H1 (cell line): Measurements from ENCODE around the gene UVRAG. TPM values are rescaled to one million over a fixed set of nuclear protein-coding genes. Genes with fewer than 3 reads are reported as not detected.

Experiments
- CTCF ChIA-PET: fragments of 300-600 bp; sonication (Branson Sonifier 250); formaldehyde crosslinking; loops from one replicate; lab custom pipeline; 2021; ENCODE audit not compliant: partially characterized antibody; lab: Charles Lee
- POLR2A ChIA-PET: fragments of 300-600 bp; sonication (Branson Sonifier 250); formaldehyde crosslinking; loops from one replicate; lab custom pipeline; 2021; ENCODE audit warnings: inconsistent platforms; ENCODE audit not compliant: partially characterized antibody; lab: Charles Lee
- DNase-seq, 2 experiments: peaks; one replicate each; pipeline versions ENCODE4 v3.0.0 to v3.0.0-alpha.2; 2010 to 2022; ENCODE audit warnings: low spot score in 2 of 2, low read depth in 1 of 2, mixed read lengths in 1 of 2
- FAIRE-seq: peaks from 2 replicates; lab custom pipeline; 2011; peaks lifted over from hg19 to GRCh38; lab: Jason Lieb, UNC
- H2AFZ ChIP-seq: 2 replicates; pipeline ENCODE4 v1.8.1; 2012; ENCODE audit warnings: low read length, inconsistent platforms
- H2AK5ac ChIP-seq: 2 replicates; pipeline ENCODE4 v1.6.1; 2013; ENCODE audit warnings: low read depth, low read length
- H2BK120ac ChIP-seq: replicated peaks from 2 replicates; pipeline ENCODE3; 2013; ENCODE audit warnings: low read depth, low read length, inconsistent platforms
- H2BK12ac ChIP-seq: 2 replicates; pipeline ENCODE4 v1.6.1; 2013; ENCODE audit warnings: low read depth, low read length
- H2BK15ac ChIP-seq: 2 replicates; pipeline ENCODE4 v1.6.1; 2013; ENCODE audit warnings: low read length
- H2BK20ac ChIP-seq: 2 replicates; pipeline ENCODE4 v1.6.1; 2013; ENCODE audit warnings: low read length
- H2BK5ac ChIP-seq: 2 replicates; pipeline ENCODE4 v1.6.1; 2013; ENCODE audit warnings: low read depth, low read length
- H3K14ac ChIP-seq: 2 replicates; pipeline ENCODE4 v1.6.1; 2013; ENCODE audit warnings: inconsistent platforms; ENCODE audit not compliant: insufficient read length
- H3K18ac ChIP-seq: 2 replicates; pipeline ENCODE4 v1.6.1; 2013; ENCODE audit warnings: low read length; ENCODE audit errors: extremely low read depth
- H3K23ac ChIP-seq: 2 replicates; pipeline ENCODE4 v1.6.1; 2013; ENCODE audit warnings: inconsistent platforms; ENCODE audit not compliant: insufficient read length
- H3K23me2 ChIP-seq: 2 replicates; pipeline ENCODE4 v1.6.1; 2013; ENCODE audit warnings: low read depth, low read length
- H3K27ac ChIP-seq: 2 replicates; pipeline ENCODE4 v1.6.1; 2011; ENCODE audit warnings: low read depth, low read length, inconsistent platforms
- H3K27me3 ChIP-seq, 4 experiments: replicated peaks in 1 of 4; 1 replicate in 1 of 4; 2 replicates in 3 of 4; pipeline versions ENCODE4 v1.6.1 to v1.8.1; 2011 to 2013; ENCODE audit warnings: low read length in 3 of 4, mild to moderate bottlenecking in 3 of 4, inconsistent platforms in 2 of 4, mixed read lengths in 2 of 4, moderate library complexity in 1 of 4; ENCODE audit not compliant: control insufficient read depth in 3 of 4, insufficient read depth in 3 of 4; ENCODE audit errors: extremely low read depth in 1 of 4
- H3K36me3 ChIP-seq, 4 experiments: 2 replicates each; pipeline versions ENCODE4 v1.6.1 to v1.8.1; 2011 to 2013; ENCODE audit warnings: mild to moderate bottlenecking in 4 of 4, low read length in 3 of 4, moderate library complexity in 2 of 4, control low read depth in 1 of 4, inconsistent platforms in 1 of 4; ENCODE audit not compliant: insufficient read depth in 4 of 4, control insufficient read depth in 2 of 4
- H3K4ac ChIP-seq: replicated peaks from 2 replicates; pipeline ENCODE3; 2013; ENCODE audit warnings: low read length, low read depth, mixed read lengths, inconsistent platforms; ENCODE audit not compliant: insufficient read length
- H3K4me1 ChIP-seq, 4 experiments: replicated peaks in 1 of 4; 1 replicate in 1 of 4; 2 replicates in 3 of 4; pipeline versions ENCODE4 v1.6.1 to v1.8.1; 2011 to 2013; ENCODE audit warnings: low read length in 3 of 4, inconsistent platforms in 2 of 4, mixed read lengths in 1 of 4; ENCODE audit not compliant: insufficient read depth in 4 of 4, control insufficient read depth in 3 of 4
- H3K4me2 ChIP-seq, 2 experiments: 2 replicates each; pipeline versions ENCODE4 v1.6.1 to v1.8.1; 2011 to 2013; ENCODE audit warnings: low read depth in 2 of 2, low read length in 2 of 2, control low read depth in 1 of 2, inconsistent platforms in 1 of 2, mild to moderate bottlenecking in 1 of 2; ENCODE audit not compliant: insufficient read depth in 1 of 2
- H3K4me3 ChIP-seq, 4 experiments: fragments of 200-600, 300-600 bp in 1 of 4; sonication (generic), shearing (Covaris generic), sonication (Bioruptor Twin) in 1 of 4; 2 replicates each; pipeline versions ENCODE4 v1.5.1 to v1.8.1; 2011 to 2016; ENCODE audit warnings: low read length in 4 of 4, low read depth in 3 of 4, control low read depth in 2 of 4, inconsistent platforms in 2 of 4, mild to moderate bottlenecking in 2 of 4, mixed read lengths in 1 of 4, moderate library complexity in 1 of 4; ENCODE audit not compliant: insufficient read depth in 2 of 4; ENCODE audit errors: extremely low read depth in 1 of 4
- H3K56ac ChIP-seq: replicated peaks from 2 replicates; pipeline ENCODE3; 2013; ENCODE audit warnings: low read depth, mild to moderate bottlenecking, mixed read lengths, low read length, inconsistent platforms; ENCODE audit not compliant: insufficient read length
- H3K79me1 ChIP-seq: 2 replicates; pipeline ENCODE4 v1.6.1; 2013; ENCODE audit warnings: low read depth, low read length, control low read depth
- H3K79me2 ChIP-seq, 2 experiments: 2 replicates each; pipeline versions ENCODE4 v1.6.1 to v1.8.1; 2012 to 2013; ENCODE audit warnings: low read length in 2 of 2, mild to moderate bottlenecking in 2 of 2, inconsistent platforms in 1 of 2; ENCODE audit not compliant: insufficient read depth in 2 of 2, control insufficient read depth in 1 of 2
- H3K9ac ChIP-seq, 4 experiments: replicated peaks in 1 of 4; 1 replicate in 1 of 4; 2 replicates in 3 of 4; pipeline versions ENCODE4 v1.6.1 to v1.8.1; 2011 to 2013; ENCODE audit warnings: low read depth in 3 of 4, low read length in 3 of 4, control low read depth in 2 of 4, mild to moderate bottlenecking in 2 of 4, moderate library complexity in 2 of 4, inconsistent platforms in 1 of 4; ENCODE audit errors: extremely low read depth in 1 of 4
- H3K9me3 ChIP-seq, 2 experiments: 2 replicates each; pipeline versions ENCODE4 v1.6.1 to v1.8.1; 2012 to 2013; ENCODE audit warnings: mild to moderate bottlenecking in 2 of 2, moderate library complexity in 2 of 2, control low read depth in 1 of 2, inconsistent platforms in 1 of 2, low read depth in 1 of 2, low read length in 1 of 2, mixed read lengths in 1 of 2; ENCODE audit not compliant: insufficient read depth in 2 of 2
- H4K20me1 ChIP-seq, 2 experiments: replicated peaks in 1 of 2; 2 replicates each; pipeline versions ENCODE3 to v1.8.1; 2011 to 2013; ENCODE audit warnings: inconsistent platforms in 2 of 2, low read length in 2 of 2, mild to moderate bottlenecking in 1 of 2; ENCODE audit not compliant: insufficient read depth in 2 of 2, control insufficient read depth in 1 of 2
- H4K5ac ChIP-seq: 2 replicates; pipeline ENCODE4 v1.6.1; 2013; ENCODE audit warnings: low read length, low read depth, mixed read lengths, inconsistent platforms; ENCODE audit not compliant: insufficient read length
- H4K8ac ChIP-seq: 2 replicates; pipeline ENCODE4 v1.8.0; 2013; ENCODE audit warnings: mild to moderate bottlenecking, moderate library complexity, low read length, inconsistent platforms; ENCODE audit not compliant: insufficient read depth; ENCODE audit errors: extremely low read depth
- H4K91ac ChIP-seq: replicated peaks from 2 replicates; pipeline ENCODE3; 2013; ENCODE audit warnings: low read length, mixed read lengths, inconsistent platforms; ENCODE audit not compliant: insufficient read length
- RNF2 ChIP-seq: fragments of 200-900, 300-1000 bp; sonication (generic); IDR thresholded peaks from 2 replicates; pipeline ENCODE4 v1.7.1; 2016; ENCODE audit warnings: borderline replicate concordance, low read depth, mild to moderate bottlenecking, antibody characterized with exemption, low read length; ENCODE audit not compliant: poor library complexity, severe bottlenecking; ENCODE audit errors: missing control alignments
- WGBS, 2 experiments: shearing (Covaris generic) in 1 of 2; methylation state at CpG; one replicate each; pipeline versions ENCODE4 v1.1.6 to v1.1.7; 2013 to 2015; ENCODE audit warnings: low lambda C conversion rate in 2 of 2, mixed read lengths in 2 of 2, inconsistent platforms in 1 of 2, low coverage in 1 of 2, missing lambda C conversion rate in 1 of 2; ENCODE audit not compliant: insufficient replicate concordance in 2 of 2, insufficient coverage in 1 of 2, insufficient read length in 1 of 2; ENCODE audit errors: extremely low coverage in 1 of 2, missing lambda C conversion rate in 1 of 2; 5-methylcytosine and 5-hydroxymethylcytosine counted together
- polyA plus RNA-seq, 7 experiments: library from polyadenylated mRNA; depleted of rRNA in 3 of 7; stranded (reverse) in 5 of 7; unstranded in 2 of 7; fragments of >200 nt in 5 of 7; fragments of 200-250 nt in 2 of 7; gene quantifications; 1 replicate in 5 of 7; 2 replicates in 1 of 7; 4 replicates in 1 of 7; pipeline versions ENCODE4 v1.2.1 to v1.2.3, GENCODE V29; 2011 to 2013; ENCODE audit warnings: missing spikeins in 2 of 7, mixed read lengths in 2 of 7
- total RNA-seq: library from RNA; stranded (reverse); fragmentation: NEBNext Ultra II Directional; extraction: Animal tissue kit (Norgen Biotek cat#: 25700); gene quantifications from 2 replicates; pipeline ENCODE4 v1.2.1, GENCODE V29; 2021

Gene UVRAG
- total and polyA plus RNA-seq, 2 of the 8 experiments (the other 6 are each of a cell fraction or from before 2014, with no cell fraction given) = 5.5 to 14.7 TPM

DNA sequence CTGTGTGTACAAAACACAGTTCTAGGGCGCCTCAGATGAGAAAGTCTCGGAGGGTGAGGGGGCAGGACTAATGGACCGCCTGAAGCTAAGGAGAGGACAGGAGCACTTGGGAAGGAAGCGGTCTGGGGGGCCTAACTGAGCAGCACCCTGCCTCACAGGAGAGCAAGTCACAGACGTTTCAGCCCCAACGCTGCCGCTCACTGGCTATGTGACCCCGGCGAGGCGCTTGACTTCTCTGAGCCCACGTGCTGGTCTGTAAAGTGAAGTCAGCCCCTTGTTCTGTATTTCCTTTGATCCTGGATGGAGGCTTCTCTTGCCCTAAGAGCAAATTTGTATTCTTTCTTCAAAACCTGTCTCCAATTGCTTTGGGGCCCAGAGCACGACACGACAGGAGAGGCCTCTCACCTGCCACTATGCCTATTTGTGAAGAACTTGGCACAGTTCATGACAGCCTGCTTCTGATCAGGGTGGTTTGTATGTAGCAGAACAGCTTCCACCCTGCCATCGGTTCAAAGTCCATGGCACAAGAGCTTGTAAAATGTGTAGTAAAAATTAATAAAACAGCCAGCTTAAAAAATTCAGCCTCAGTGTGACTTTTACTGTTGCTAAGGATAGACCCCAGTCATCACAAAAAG is 332.2 kb downstream of the UVRAG start:
- no peak overlapping the region for H3K27ac ChIP-seq
- no peaks in the 10 kb centered on the region; a peak in 1 of 8 replicates for H3K36me3 ChIP-seq
- ChIA-PET CTCF (interaction anchor here (0.9 kb wide), 1 partner anchor 247 kb away, joined by 3 read pairs; no protein-coding TSS in a partner anchor), POLR2A (no interaction called here)
- H3K56ac ChIP-seq = no peak overlapping the region
- H3K9ac ChIP-seq = no peak overlapping the region
- no peak overlapping the region for H2BK120ac ChIP-seq
- no peaks in the 10 kb centered on the region for H3K79me1 ChIP-seq
- no peak overlapping the region for H3K18ac ChIP-seq
- no peaks in the 10 kb centered on the region for H3K23me2 ChIP-seq
- no peak overlapping the region for H3K23ac ChIP-seq
- no peak overlapping the region for H3K4me2 ChIP-seq
- peak overlapping the region; percentile 45; the same call in 1 of the 2 replicates for H4K8ac ChIP-seq
- no peaks in the 10 kb centered on the region for H4K20me1 ChIP-seq
- no peak overlapping the region for H3K4ac ChIP-seq
- no peak overlapping the region for H2BK15ac ChIP-seq
- H2BK5ac ChIP-seq = no peak overlapping the region
- H4K5ac ChIP-seq = no peak overlapping the region
- no peak overlapping the region for H2BK20ac ChIP-seq
- no peak overlapping the region for H2AFZ ChIP-seq
- H3K27me3 ChIP-seq = peaks cover 0 to 9% (median 6%) of the 10 kb centered on the region in 4 experiments; a peak in 4 of 7 replicates
- H3K9me3 ChIP-seq = no peaks in the 10 kb centered on the region
- 91% methylated on average over 14 of the region's 14 CpGs; no CpG with 5 or more reads in 1 of the 2 experiments for WGBS, 2 experiments
- no peak for FAIRE-seq
- no peak overlapping the region for H3K14ac ChIP-seq
- H3K4me3 ChIP-seq = no peak overlapping the region
- H2BK12ac ChIP-seq = no peak overlapping the region
- H4K91ac ChIP-seq = no peak overlapping the region
- peaks cover 0 to 3% (median 1%) of the 10 kb centered on the region in 4 experiments; a peak in 2 of 7 replicates for H3K4me1 ChIP-seq
- DNase-seq = no peak
- no peak overlapping the region for H2AK5ac ChIP-seq
- no peaks in the 10 kb centered on the region for H3K79me2 ChIP-seq
- no peak for TF ChIP-seq RNF2
